Activated T-cell treated with anti-CD3 and anti-CD28 coated beads for 1 hour (primary cell): Measurements from ENCODE around the gene NOTUM.

Experiments
- DNase-seq: peaks from one replicate; pipeline ENCODE4 v3.0.0-alpha.2; 2020; ENCODE audit warnings: low read depth

NOTUM gene

DNA sequence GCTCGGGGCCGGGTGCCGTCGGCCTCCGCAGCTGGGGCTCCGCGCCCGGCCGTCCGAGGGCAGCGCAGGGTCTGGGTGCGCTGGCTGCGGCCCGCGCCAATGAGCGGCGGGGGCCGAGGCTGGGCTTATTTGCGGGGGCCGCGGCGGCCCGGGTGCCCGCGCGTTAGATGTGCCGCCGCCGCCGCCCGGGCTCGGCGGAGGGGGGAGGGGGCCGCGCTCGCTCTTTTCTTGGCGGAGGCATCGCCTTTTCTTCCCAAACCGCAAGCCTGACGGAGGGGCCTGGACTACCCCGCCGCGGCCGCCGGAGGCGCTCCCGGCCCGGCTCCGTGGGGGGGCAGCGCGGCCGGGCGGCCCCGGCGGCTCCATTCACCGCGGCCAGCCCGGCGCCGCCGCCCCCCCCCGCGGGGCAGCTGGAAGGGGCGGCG lies at the start of gene NOTUM:
Gene NOTUM, minus strand, starts transcription at position 101 of the 425 bp plus-strand sequence. CDS start 278 bp downstream, outside the sequence.
- DNase-seq, result no peak

DNA sequence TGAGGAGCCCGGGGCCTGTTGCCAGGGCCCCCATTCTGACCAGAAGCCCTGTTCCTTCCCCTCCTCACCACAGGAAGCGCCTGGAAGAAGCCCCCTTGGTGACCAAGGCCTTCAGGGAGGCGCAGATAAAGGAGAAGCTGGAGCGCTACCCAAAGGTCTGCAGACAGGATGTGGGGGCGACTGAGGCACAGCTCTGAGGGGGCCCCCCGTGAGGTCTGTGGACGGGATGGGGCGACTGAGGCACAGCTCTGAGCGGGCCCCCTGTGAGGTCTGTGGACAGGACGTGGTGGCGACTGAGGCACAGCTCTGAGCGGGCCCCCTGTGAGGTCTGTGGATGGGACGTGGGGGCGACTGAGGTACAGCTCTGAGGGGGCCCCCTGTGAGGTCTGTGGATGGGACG lies 48.4 kb upstream of the NOTUM start:
- DNase-seq, result no peak

DNA sequence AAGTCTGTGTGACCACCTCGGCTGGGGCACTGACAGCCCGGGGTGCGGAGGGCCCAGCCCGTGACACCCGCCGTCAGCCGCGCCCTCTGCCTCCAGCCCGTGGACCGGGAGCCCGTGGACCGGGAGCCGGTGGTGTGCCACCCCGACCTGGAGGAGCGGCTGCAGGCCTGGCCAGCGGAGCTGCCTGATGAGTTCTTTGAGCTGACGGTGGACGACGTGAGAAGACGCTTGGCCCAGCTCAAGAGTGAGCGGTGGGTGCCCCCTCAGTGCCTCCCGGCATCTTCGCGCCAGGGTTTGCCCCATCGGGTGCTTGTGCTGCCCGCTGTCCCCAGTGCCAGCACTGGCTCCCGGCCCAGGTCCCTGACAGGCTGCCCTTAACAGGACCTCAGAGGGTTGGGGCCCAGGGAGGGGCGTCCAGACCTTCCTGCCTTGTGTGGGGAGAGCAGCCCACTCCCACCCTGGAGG lies 48.0 kb upstream of the NOTUM start:
- DNase-seq, result no peak

DNA sequence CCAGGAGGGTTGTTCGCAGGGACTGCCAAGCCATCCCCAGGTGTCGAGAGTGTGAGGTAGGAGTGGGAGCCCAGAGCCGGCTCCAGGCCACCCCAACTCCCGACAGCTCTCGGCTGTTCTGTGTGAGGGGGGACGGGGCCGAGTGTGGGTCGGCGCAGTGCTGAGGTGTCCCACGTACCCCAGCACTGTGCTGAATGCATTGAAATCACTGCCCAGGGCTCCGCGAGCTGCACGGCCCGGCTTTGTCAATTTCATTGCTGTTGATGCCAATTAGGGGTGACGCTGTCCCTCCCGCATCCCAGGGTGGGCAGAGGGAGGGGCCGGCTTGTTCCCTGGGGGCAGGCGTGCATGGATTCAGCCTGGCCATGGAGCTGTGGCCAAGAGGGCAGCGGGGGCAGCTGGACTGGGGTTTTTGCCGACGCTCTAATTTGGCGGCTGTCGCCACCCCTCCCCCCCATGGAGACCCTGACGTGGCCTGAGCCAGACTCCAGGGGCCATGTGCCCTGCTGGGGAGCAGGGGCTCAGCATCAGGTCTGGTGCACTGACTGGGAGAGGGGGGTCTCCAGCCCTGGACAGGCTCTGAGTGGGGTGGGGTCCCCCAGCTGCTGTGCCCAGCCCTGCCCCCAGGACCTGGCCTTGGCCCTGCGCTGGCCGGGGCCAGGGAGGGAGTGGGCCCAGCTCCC lies 47.4 kb upstream of the NOTUM start:
- DNase-seq, result no peak

DNA sequence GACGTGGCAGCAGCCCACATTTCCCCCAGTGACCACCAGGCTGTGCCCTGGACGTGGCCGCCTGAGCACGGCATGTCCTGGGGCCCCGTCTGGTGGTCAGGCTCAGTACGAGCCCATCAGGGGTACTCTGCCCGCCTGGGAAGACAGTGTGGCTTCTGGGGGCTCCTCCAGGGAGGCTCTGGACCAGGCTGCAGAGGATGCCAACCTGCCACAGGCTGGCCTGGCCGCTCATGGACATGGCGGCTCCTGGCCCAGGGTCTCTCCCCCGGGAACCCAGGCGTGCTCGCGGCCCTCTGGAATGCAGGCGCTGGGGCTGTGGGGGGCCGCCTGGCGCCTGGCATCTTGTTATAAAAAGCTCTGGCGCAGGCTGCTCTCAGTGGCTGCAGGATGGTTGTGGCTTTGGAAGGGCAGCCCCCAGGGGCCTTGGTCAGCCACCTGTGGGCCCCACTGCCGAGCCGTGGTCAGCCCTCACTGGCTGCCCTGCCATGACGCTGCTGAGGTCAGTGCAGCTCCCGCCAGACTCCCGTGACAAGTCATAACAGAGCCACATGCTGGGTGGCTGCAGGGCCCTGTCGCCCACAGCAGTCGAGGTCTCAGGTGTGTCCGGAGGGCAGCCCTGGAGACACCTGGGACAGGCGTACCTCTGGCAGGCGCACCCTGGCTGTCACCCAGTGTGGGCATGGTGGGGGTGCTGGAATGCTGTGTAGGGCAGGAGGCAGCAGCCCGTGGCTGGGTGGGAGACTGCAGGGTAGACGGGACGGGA lies 46.7 kb upstream of the NOTUM start:
- no peak for DNase-seq

DNA sequence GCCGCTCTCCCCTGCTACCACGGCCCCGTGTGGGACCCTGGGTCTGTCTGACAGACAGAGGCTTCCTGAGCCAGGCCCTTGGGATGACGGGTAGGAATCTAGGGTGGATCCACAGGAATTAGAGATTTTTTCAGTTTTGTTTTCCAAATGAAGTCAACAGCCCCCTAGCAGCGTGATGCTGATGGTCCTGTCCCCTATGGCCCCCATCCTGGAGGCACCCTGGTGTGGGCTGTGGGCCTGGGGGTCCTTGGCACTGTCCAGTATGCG lies 46.2 kb upstream of the NOTUM start:
- no peak for DNase-seq

DNA sequence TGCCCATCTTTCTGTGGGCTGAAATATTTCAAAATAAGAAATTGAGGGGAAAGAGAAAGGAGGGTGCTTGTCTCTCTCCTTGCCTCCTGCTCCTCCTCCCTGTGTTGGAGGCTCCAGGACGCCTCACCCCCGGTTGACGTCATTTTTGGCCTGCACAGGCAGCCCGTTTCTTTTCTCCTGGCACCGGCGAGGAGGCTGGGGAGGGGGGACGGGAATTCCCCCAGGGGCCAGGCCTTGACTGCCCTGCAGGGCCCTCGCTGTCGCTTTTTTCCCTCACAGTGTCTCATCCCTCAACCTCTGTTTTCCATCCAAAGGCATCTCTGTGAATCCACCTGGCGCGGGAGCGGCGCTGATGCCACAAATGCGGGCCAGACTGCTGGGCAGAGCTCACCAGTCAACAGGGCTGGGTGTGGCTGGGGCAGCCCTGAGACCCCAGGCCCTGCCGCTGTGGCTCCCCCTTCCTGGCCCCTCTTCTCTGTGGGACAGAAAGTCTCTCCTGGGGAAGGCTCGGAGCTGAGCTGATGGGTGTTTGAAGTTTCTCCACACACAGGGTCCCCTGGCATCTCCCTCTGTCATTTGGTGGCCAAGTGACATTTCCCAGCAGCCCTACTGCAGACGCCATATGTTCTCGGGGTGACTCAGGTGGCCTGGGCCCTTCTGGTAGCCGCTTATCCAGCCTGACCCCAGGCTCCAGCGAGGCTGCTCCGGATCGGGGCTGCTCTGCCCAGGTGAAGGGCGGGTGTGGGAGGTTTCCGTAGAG lies 45.7 kb upstream of the NOTUM start:
- no peak for DNase-seq

DNA sequence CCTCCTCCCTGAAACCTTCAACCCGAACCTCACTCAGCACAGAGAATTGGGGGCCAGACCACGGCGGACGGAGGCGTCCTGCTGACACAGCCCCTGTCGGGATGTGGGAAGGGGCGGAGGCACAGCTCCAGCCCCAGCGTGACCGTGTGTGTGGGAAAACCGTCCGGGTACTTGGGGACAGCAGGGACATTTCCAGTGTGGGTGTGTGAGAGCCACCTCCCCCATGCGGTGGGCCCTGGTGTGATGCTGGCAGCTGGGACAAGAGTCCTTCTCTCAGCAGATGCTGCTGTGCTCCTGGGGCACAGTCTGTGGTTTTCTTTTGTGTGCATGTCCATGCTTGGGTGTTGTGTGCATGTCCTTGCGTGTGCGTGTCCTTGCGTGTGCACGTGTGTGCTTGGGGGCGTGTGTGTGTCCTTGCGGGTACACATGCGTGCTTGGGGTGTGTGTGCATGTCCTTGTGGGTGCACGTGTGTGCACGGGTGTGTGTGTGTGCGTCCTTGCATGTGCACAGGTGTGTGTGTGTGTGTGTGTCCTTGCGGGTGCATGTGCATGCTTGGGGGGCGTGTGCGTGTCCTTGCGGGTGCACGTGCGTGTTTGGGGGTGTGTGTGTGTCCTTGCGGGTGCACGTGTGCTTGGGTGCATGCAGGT lies 44.8 kb upstream of the NOTUM start:
- DNase-seq, result no peak

DNA sequence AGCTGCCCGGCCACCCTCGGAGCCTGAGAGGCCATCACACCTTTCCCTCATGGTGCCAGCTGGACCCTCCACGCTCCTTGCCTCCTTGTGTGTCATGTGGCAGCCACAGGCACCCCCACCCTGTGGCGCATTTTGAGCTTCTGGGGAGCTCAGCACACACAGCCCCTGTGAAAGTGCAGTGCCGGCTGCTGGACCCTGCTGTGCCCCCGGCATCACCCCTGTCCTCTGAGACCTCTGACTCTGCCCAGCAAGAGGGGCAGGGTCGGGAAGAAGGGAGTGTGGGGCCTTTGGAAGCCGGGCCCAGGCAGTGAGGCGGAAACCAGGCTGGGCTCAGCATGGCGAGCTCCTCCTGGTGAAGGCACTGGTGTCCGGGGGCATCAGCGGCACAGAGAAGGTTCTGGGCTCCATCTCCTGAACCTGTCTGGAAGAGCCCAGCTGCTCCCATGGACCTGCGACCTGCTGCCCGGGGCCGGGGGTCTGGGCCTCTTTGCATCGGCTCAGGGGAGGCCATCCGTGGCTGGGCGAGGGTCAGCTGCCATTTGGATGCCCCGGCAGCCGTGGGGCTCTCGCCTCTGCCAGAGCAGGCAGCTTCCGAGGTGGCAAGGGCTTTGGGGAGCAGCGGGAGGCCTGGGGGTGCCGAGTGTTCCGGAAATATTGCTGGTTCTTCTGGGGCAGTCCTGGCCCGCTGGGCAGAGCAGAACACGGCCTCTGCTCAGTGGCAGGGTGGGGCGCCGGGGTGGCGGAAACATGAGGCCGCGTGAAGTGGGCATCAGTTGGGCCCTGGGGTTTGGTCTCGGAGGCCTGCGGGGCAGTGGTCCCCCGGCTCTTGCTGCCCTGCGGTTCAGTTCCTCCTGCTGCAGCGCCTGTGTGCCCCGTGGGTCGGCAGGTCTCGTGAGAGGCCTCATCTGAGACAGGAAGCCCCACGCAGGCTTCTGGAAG lies 43.8 kb upstream of the NOTUM start:
- DNase-seq, result no peak

DNA sequence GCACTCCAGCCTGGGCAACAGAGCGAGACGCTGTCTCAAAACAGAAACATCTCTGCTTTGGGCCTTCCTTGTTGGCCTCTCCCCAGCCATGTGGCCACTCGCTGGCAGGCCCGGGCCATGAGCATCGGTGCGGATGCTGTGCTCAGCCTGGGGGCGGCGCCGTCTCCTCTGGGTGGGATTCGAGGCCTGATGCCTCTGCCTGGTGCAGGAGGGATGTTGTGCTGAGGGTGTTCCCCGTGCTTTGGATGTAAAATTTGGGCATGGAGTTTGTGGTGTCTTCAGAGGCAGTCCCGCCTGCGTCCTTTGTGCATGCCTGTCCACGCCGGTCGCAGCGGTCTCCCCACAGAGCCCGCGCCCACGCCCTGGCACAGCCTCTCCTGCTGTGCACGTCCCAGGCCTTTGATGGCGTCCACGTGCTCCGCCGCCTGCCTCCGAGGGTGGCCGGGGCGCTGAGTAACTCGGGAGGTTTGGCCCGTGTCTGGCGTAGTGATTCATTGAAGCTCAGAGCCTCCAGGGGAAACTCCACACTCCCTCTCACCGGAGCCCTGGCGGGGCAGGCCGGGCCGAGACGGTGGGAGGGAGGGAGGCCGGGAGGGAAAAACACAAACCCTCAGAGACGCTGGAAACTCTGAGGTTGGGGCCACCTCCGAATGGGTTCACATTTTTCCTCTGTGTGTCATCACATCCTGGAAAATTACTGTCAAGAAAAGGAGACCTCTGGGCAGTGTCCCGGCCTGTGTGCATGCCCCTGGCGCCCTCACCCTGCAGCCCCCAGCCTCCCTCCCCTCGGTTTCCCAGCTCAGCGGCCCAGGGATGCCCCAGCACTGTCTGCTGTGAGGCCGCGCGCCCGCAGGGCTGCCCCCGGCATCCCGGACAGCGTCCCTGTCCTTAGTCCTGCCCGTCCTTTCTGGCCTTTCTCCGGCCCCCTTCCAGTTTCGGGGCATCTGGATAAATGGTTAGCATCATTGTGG lies 42.7 kb upstream of the NOTUM start:
- DNase-seq, result no peak

DNA sequence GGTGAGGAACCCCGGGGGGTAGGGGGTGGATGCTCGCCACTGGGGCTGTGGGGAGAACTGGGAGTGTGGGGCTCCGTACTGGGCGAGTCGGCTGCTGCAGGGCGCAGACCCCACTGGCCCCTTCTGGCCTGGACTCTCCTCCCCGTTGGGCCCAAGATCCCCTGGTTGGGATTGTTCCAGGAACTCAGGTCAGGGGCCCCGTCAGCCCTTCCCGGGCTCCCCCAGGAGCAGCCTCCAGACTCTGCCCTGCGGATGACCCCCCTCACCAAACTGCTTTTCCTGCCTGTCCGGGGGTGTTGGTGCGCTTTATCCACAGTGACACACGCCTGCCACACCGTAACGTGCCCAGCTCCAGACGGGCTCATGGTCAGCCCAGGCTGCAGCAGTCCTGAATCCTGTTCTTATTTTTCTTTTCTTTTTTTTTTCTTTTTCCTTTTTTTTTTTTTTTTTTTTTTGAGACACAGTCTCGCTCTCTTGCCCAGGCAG lies 40.6 kb upstream of the NOTUM start:
- DNase-seq, result no peak

DNA sequence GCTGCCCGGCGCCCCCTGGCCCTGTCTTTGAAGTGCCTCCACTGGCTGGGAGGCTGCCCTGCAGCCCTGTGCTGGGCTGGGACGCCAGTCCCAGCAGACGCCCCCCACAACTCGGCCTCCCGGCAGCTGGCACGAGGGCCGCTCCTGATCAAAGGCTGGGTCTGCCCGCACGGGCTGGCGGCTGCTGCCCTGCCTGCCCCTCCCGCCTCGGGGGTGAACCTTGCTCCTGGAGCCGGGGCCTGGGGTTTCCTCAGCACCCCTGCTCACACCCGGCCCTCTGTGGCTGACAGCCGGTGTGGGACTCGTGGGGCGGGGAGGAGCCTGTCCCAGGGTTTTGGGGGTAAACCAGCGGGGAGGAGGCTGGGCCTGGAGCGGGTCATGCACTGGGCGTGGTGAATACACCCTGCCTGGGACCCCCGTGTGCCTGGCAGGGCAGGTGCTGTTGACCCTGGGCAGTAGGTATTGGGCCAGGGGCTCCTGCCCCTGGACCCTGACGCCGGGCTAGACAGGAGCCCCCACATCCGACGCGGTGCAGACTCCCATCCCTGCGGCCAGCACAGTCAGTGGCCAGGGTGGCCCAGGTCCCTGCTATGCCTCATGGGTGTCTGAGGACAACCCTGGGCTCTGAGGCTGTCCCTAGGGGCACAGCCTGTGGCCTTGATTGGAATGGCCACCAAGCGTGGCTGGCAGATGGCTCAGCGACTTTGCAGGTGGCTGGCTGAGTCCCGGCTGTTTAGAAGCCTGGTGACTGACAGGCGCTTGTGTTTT lies 40.0 kb upstream of the NOTUM start:
- no peak for DNase-seq

DNA sequence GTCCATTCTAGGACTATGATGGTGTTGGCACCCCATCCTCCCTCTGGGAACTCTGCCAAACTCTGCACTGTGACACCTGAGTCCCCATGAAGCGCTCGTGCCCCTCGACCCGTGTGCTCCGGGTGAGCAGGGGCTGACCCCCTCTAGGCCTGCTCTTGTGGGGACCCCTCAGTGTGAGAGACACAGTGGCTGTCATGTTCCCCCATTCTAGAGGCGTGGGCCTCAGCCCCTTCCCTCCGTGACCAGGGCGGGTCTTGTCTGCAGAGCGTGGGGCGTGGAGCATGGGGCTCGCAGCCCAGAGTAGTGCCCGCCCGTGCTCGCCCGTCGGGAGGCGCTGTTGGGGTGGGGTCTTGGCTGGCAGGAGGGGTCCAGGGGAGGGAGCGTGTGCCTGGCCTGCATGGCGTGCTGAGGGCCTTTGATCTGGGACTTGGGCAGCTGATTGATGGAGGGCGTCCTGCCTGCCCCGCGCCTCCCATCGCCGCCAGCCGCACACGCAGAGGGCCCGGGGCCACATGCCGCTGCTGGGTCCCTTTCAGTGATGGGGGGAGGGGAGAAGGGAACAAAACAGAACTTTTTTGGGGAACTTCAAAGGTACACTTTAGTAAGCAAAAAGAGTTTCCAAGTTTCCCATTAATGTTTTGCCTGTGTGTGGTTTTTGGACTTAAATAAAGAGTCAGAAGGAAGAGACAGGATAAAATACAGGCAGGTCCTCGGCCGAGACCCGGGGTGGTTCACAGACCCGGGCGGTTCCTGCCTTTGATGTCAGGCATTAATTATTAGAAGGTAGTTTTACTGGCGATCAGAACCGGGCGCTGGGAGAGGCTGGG lies 39.2 kb upstream of the NOTUM start:
- no peak for DNase-seq

DNA sequence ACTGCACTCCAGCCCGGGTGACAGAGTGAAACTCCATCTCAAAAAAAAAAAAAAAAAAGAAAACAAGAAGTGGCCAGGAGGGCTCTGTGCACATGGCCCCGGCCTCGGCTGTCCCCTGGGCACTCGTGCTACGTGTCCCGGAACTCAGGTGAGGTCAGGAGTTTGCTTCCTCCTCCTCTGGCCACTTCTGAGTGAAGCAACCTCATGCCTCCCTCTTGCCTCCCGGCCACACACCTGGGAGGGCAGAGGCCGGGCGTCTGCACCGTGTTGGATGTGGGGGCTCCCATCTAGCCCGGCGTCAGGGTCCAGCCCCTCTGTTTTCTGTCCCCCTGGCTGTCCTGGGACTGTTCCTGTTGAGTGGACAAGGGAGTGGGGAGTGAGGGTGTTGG lies 38.6 kb upstream of the NOTUM start:
- DNase-seq, result no peak

DNA sequence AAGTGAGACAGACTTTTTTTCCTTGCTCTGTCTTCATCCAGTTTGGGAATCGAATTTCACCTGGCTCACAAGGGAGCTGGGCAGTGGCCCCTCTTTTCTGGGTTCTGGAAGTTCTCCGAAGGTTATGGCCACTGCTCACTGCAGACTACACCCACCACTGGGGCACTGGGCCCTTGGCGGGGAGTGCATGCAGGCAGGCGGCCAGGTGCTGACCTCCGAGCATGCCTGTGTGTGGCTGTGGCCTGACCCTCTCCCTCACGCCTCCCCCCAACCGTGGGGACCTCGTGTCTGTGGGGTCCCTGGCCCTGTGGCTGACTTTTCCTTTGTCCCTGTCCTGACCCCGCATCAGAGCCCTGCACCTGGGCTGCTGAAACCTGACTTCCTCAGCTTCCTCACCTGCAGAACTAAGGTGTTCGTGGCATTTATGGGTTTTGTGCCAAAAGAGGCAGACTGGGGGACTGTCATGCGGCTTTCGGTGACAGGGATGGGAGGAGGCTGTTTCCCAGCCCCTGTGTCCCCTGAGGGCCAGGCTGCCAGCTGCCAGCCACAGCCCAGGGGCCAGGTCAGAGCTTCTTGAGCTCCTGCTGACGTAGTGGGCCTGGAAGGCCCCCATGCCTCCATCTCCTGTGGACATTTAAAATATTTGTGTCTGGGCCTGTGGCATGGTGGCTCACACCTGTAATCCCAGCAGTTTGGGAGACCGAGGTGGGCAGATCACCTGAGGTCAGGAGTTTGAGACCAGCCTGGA lies 37.9 kb upstream of the NOTUM start:
- DNase-seq, result no peak

DNA sequence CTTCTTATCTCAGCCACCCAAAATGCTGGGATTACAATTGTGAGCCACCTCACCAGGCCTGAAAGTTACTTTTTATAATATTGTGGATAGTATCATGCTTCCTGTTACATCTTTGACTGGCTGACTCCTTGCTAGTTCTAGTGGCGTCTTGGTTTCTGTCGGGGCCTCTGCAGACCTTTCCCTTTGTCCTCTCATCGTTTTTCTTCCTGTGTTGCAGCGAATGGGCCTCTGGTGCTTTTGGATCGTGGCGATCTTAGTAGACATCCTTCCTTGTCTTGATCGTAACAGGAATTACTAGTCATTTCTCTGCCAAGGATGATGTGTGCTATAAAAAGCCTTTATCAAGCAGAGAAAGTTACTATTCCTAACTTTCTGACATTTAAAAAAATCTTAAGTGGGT lies 37.2 kb upstream of the NOTUM start:
- no peak for DNase-seq

DNA sequence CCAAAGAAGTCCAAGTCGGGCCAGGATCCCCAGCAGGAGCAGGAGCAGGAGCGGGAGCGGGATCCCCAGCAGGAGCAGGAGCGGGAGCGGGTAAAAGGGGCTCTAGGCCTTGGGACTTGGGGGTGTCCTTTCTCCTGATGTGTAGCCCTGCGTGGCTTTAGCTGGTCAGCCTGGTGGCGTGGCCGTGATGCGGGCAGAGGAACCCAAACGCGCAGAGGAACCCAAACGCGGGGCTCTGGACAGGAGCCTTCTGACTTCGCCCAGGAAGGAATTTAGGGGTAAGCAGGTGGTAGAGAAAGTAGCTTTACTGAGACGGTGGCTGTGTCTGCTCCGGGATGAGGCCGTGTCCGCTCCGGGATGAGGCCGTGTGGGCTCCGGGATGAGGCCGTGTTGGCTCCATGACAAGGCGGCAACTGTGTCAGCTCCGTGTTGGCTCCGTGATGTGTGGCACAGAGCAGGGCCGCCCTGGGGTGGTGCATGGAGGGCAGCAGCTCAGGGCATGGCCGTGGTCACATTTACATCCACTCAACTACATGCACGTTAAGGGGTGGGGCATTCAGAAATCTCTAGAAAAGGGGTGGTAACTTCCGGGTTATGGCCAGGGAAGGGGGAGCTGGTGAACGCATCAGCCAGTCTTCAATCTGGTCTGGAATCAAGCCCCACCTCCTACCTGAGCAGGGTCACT lies 35.9 kb upstream of the NOTUM start:
- DNase-seq, result no peak
